Neural cell (in vitro differentiated cells): ENCODE results near the gene SP6. TPM values are rescaled to one million over a fixed set of nuclear protein-coding genes. Genes with fewer than 3 reads are reported as not detected.

Experiments used
- H2AFZ ChIP-seq: fragments of 200-600, 300-800 bp; sonication (generic), shearing (Covaris generic); 2 replicates; pipeline ENCODE4 v1.6.0; 2014; ENCODE audit warnings: low read depth, mild to moderate bottlenecking, antibody characterized with exemption, low read length, moderate library complexity
- H3F3A ChIP-seq: fragments of 200-600 bp; shearing (Covaris generic); 2 replicates; pipeline ENCODE4 v1.6.1; 2016; ENCODE audit warnings: mild to moderate bottlenecking, moderate library complexity, mixed read lengths, antibody characterized with exemption, low read length; ENCODE audit not compliant: insufficient read depth, poor library complexity, severe bottlenecking
- H3K27ac ChIP-seq: fragments of 200-600, 300-800 bp; sonication (generic), shearing (Covaris generic); 2 replicates; pipeline ENCODE4 v1.5.1; 2014; ENCODE audit warnings: mild to moderate bottlenecking, low read length, moderate library complexity
- H3K27me3 ChIP-seq: fragments of 300-800, 200-600 bp; sonication (generic), shearing (Covaris generic); 2 replicates; pipeline ENCODE4 v1.6.0; 2014; ENCODE audit warnings: mild to moderate bottlenecking, low read depth, low read length, moderate library complexity; ENCODE audit not compliant: insufficient read depth
- H3K36me3 ChIP-seq: fragments of 300-800, 200-600 bp; sonication (generic), shearing (Covaris generic); 2 replicates; pipeline ENCODE4 v1.5.1; 2014; ENCODE audit warnings: mild to moderate bottlenecking, antibody characterized with exemption, low read length, moderate library complexity; ENCODE audit not compliant: insufficient read depth
- H3K4me2 ChIP-seq: fragments of 300-800, 200-600 bp; sonication (generic), shearing (Covaris generic); 2 replicates; pipeline ENCODE4 v1.6.0; 2014; ENCODE audit warnings: mild to moderate bottlenecking, low read length
- H3K4me3 ChIP-seq: fragments of 300-800, 200-600 bp; sonication (generic), shearing (Covaris generic); 2 replicates; pipeline ENCODE4 v1.5.1; 2014; ENCODE audit warnings: mild to moderate bottlenecking, low read length, moderate library complexity
- H3K79me2 ChIP-seq: fragments of 200-600 bp; shearing (Covaris generic); replicated peaks from 2 replicates; pipeline ENCODE4 v1.6.0; 2014; ENCODE audit warnings: mild to moderate bottlenecking, low read length, moderate library complexity; ENCODE audit not compliant: insufficient read depth
- H3K9ac ChIP-seq: fragments of 300-800, 200-600 bp; sonication (generic), shearing (Covaris generic); 2 replicates; pipeline ENCODE4 v1.6.1; 2016; ENCODE audit warnings: mild to moderate bottlenecking, low read length, mixed read lengths
- H3K9me2 ChIP-seq: fragments of 200-600 bp; shearing (Covaris generic); 2 replicates; pipeline ENCODE4 v1.6.1; 2016; ENCODE audit warnings: mild to moderate bottlenecking, low read length, mixed read lengths; ENCODE audit not compliant: insufficient read depth
- H3K9me3 ChIP-seq: fragments of 200-600, 300-800 bp; sonication (generic), shearing (Covaris generic); 2 replicates; pipeline ENCODE4 v1.6.1; 2016; ENCODE audit warnings: mild to moderate bottlenecking, mixed run types, low read length, moderate library complexity, mixed read lengths
- H4K20me1 ChIP-seq: fragments of 200-600 bp; shearing (Covaris generic); 2 replicates; pipeline ENCODE4 v1.6.1; 2016; ENCODE audit warnings: mild to moderate bottlenecking, mixed run types; ENCODE audit not compliant: insufficient read depth
- EP300 ChIP-seq: fragments of 450-650 bp; conservative IDR thresholded peaks from 2 replicates; pipeline ENCODE4 v1.6.1; 2014; ENCODE audit warnings: antibody characterized with exemption, mild to moderate bottlenecking, moderate library complexity; ENCODE audit not compliant: poor library complexity, severe bottlenecking
- EZH2 ChIP-seq: fragments of 200-600, 300-800 bp; shearing (Covaris generic), sonication (generic); IDR thresholded peaks from 2 replicates; pipeline ENCODE4 v1.6.1; 2014; ENCODE audit warnings: antibody characterized with exemption, low read length, borderline replicate concordance, mild to moderate bottlenecking; ENCODE audit not compliant: insufficient read depth, poor library complexity, severe bottlenecking
- MXI1 ChIP-seq: fragments of 450-650 bp; conservative IDR thresholded peaks from 2 replicates; pipeline ENCODE4 v1.6.1; 2014; ENCODE audit warnings: antibody characterized with exemption, mild to moderate bottlenecking; ENCODE audit not compliant: poor library complexity, severe bottlenecking
- POLR2AphosphoS5 ChIP-seq: IDR thresholded peaks from 2 replicates; pipeline ENCODE4 v1.6.1; 2012
- RAD21 ChIP-seq: fragments of 450-650 bp; conservative IDR thresholded peaks from 2 replicates; pipeline ENCODE4 v1.6.1; 2014; ENCODE audit warnings: antibody characterized with exemption, mild to moderate bottlenecking, moderate library complexity
- SMC3 ChIP-seq: fragments of 450-650 bp; conservative IDR thresholded peaks from 2 replicates; pipeline ENCODE4 v1.6.1; 2014; ENCODE audit warnings: antibody characterized with exemption, mild to moderate bottlenecking, moderate library complexity; ENCODE audit not compliant: poor library complexity
- TAF1 ChIP-seq: IDR thresholded peaks from 2 replicates; pipeline ENCODE4 v1.6.1; 2012; ENCODE audit warnings: low read depth
- polyA plus RNA-seq: library from polyadenylated mRNA; depleted of rRNA; stranded (reverse); fragments of >200 nt; gene quantifications from 2 replicates; pipeline ENCODE4 v1.2.3, GENCODE V29; 2014
- TF ChIP-seq, protein P1 (sequence below): IDR thresholded peaks from 2 replicates; pipeline ENCODE4 v1.6.1; 2012; ENCODE audit warnings: borderline replicate concordance
- TF ChIP-seq, protein P2 (sequence below): fragments of 450-650 bp; IDR thresholded peaks from 2 replicates; pipeline ENCODE4 v1.5.1; 2014; ENCODE audit warnings: antibody characterized with exemption, mild to moderate bottlenecking, moderate library complexity; ENCODE audit not compliant: poor library complexity, severe bottlenecking

SP6 gene
- polyA plus RNA-seq, 1 donor from 2014 or later, result 0.42 TPM

DNA sequence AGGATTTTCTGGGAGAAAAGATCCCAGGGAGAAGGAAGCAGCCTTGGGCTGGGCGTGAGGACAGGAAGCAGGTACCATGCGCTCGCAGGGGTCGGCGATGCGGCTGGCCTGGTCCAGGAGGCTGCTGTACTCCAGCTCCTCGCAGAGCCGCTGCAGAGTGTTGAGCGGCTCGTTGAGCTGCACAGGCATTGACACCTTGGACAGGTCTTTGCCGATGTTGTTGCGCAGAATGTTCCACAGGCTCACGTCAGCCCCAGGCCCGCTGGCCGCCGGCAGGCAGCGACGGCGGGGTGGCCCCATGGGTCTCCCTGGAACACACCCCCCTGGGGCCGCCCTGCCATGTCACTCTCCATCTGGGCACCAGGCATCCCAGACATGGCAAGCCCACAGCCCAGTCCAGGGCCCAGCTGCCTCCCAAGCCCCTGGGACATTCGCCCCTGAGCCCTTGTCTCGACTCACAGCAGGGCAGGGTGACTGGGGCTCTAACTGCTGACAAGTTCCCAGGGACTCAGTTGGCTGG is 37.4 kb downstream of the SP6 start:
- H3K4me3 ChIP-seq, result no peak overlapping the region
- H2AFZ ChIP-seq, result no peak overlapping the region
- H3K4me2 ChIP-seq, result no peak overlapping the region
- H3K79me2 ChIP-seq, result no peaks in the 10 kb centered on the region
- no peaks in the 10 kb centered on the region for H4K20me1 ChIP-seq
- no peaks in the 10 kb centered on the region for H3K27me3 ChIP-seq
- no peaks in the 10 kb centered on the region for H3K9me2 ChIP-seq
- no peak overlapping the region for H3K9ac ChIP-seq
- no peaks in the 10 kb centered on the region for H3K9me3 ChIP-seq
- TF ChIP-seq EP300 (no peak), RAD21 (no peak), POLR2AphosphoS5 (no peak), EZH2 (no peak), MXI1 (no peak), TAF1 (no peak), SMC3 (no peak)
- TF ChIP-seq, protein P1, sequence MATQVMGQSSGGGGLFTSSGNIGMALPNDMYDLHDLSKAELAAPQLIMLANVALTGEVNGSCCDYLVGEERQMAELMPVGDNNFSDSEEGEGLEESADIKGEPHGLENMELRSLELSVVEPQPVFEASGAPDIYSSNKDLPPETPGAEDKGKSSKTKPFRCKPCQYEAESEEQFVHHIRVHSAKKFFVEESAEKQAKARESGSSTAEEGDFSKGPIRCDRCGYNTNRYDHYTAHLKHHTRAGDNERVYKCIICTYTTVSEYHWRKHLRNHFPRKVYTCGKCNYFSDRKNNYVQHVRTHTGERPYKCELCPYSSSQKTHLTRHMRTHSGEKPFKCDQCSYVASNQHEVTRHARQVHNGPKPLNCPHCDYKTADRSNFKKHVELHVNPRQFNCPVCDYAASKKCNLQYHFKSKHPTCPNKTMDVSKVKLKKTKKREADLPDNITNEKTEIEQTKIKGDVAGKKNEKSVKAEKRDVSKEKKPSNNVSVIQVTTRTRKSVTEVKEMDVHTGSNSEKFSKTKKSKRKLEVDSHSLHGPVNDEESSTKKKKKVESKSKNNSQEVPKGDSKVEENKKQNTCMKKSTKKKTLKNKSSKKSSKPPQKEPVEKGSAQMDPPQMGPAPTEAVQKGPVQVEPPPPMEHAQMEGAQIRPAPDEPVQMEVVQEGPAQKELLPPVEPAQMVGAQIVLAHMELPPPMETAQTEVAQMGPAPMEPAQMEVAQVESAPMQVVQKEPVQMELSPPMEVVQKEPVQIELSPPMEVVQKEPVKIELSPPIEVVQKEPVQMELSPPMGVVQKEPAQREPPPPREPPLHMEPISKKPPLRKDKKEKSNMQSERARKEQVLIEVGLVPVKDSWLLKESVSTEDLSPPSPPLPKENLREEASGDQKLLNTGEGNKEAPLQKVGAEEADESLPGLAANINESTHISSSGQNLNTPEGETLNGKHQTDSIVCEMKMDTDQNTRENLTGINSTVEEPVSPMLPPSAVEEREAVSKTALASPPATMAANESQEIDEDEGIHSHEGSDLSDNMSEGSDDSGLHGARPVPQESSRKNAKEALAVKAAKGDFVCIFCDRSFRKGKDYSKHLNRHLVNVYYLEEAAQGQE, result no peak
- TF ChIP-seq, protein P2, sequence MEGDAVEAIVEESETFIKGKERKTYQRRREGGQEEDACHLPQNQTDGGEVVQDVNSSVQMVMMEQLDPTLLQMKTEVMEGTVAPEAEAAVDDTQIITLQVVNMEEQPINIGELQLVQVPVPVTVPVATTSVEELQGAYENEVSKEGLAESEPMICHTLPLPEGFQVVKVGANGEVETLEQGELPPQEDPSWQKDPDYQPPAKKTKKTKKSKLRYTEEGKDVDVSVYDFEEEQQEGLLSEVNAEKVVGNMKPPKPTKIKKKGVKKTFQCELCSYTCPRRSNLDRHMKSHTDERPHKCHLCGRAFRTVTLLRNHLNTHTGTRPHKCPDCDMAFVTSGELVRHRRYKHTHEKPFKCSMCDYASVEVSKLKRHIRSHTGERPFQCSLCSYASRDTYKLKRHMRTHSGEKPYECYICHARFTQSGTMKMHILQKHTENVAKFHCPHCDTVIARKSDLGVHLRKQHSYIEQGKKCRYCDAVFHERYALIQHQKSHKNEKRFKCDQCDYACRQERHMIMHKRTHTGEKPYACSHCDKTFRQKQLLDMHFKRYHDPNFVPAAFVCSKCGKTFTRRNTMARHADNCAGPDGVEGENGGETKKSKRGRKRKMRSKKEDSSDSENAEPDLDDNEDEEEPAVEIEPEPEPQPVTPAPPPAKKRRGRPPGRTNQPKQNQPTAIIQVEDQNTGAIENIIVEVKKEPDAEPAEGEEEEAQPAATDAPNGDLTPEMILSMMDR, result no peak
- no peak overlapping the region for H3K27ac ChIP-seq
- H3K36me3 ChIP-seq, result no peaks in the 10 kb centered on the region
- no peaks in the 10 kb centered on the region for H3F3A ChIP-seq

DNA sequence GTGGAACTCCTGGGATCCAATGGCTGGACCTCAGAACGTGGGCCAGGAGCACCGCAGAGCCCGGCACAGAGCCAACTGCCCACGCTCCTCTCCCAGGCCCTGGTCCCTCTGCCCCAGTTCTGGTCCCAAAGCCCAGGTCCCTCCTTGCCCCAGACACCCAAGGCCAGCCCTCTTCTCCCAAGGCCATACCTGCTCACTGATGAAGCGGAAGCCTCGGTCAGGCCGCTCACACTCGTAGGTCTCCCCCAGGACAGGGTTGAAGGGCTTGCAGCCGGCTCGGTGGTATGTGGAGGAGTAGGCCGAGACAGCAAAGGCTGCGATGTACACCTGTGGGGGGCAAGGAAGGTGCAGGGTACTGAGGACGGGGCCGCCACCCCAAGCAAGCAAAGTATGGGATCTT is 37.9 kb downstream of the SP6 start:
- no peaks in the 10 kb centered on the region for H3K36me3 ChIP-seq
- no peak overlapping the region for H3K27ac ChIP-seq
- no peaks in the 10 kb centered on the region for H3K27me3 ChIP-seq
- no peaks in the 10 kb centered on the region for H3K79me2 ChIP-seq
- no peaks in the 10 kb centered on the region for H4K20me1 ChIP-seq
- H3K4me3 ChIP-seq, result no peak overlapping the region
- H3K4me2 ChIP-seq, result no peak overlapping the region
- no peak overlapping the region for H2AFZ ChIP-seq
- TF ChIP-seq, protein P1, result no peak
- TF ChIP-seq EZH2 (no peak), POLR2AphosphoS5 (no peak), EP300 (no peak), SMC3 (no peak), MXI1 (no peak)
- no peaks in the 10 kb centered on the region for H3F3A ChIP-seq
- H3K9me3 ChIP-seq, result no peaks in the 10 kb centered on the region
- no peak overlapping the region for H3K9ac ChIP-seq
- H3K9me2 ChIP-seq, result no peaks in the 10 kb centered on the region
